Measurements from ENCODE around the gene IFI6. TPM values are rescaled to one million over a fixed set of nuclear protein-coding genes. Genes with fewer than 3 reads are reported as not detected.
"Not testable (repeated sequence)": the region's sequence is repeated elsewhere in the genome, so short reads cannot be mapped to it uniquely, and the experiment has no call there.

Gene IFI6
- total RNA-seq, 4 donors from 2014 or later: 1.2 to 28.1 (median 14.2) TPM

- Histone ChIP-seq H3K36me3 (no peaks in the 10 kb centered on the region), H3K4me3 (peak overlapping the region in 1 of 4 donors; percentile 51), H3K9me3 (no peaks in the 10 kb centered on the region), H3K4me1 (peaks cover 0 to 31% (median 19%) of the 10 kb centered on the region in 4 donors), H3K27me3 (peaks cover 31% of the 10 kb centered on the region), H3K27ac (peak overlapping the region; percentile 45 to 69 (median 60))
- in situ Hi-C loops (cut with MboI; ENCODE audit: low pct_ligation_motif_present in 1 of 4, low pct_unique_long_range_greater_than_20kb in 1 of 4, low sequenced_read_pairs in 3 of 4): no loop called here
- WGBS, 2 donors (ENCODE audit: low coverage in 1 of 2): 75% methylated on average over 5 of the region's 5 CpGs; no CpG with 5 or more reads in 1 of the 2 donors
- intact Hi-C loops (cut with DNase I; ENCODE audit: low total_unique reads): no loop called here
- no peak for DNase-seq
- TF ChIP-seq EP300 (IDR thresholded peaks at IDR 0.05; ENCODE audit: low read depth) (no peak), CTCF (IDR thresholded peaks at IDR 0.05) (no peak)
Observed at GRCh38 chr1:27633298-27633610, 38.7 kb downstream of the IFI6 start.

- Histone ChIP-seq H3K9me3 (no peaks in the 10 kb centered on the region), H3K36me3 (no peaks in the 10 kb centered on the region), H3K27ac (peak overlapping the region; percentile 45 to 69 (median 60)), H3K4me1 (peaks cover 0 to 31% (median 19%) of the 10 kb centered on the region in 4 donors), H3K27me3 (peaks cover 31% of the 10 kb centered on the region), H3K4me3 (no peak overlapping the region)
- in situ Hi-C loops (cut with MboI; ENCODE audit: low pct_ligation_motif_present in 1 of 4, low pct_unique_long_range_greater_than_20kb in 1 of 4, low sequenced_read_pairs in 3 of 4): no loop called here
- WGBS, 2 donors (ENCODE audit: low coverage in 1 of 2): 42% methylated on average over 14 of the region's 14 CpGs; no CpG with 5 or more reads in 1 of the 2 donors
- intact Hi-C loops (cut with DNase I; ENCODE audit: low total_unique reads): no loop called here
- no peak for TF ChIP-seq CTCF (IDR thresholded peaks at IDR 0.05)
- no peak for TF ChIP-seq POLR2A (IDR thresholded peaks at IDR 0.05)
- no peak for TF ChIP-seq POLR2AphosphoS5 (IDR thresholded peaks at IDR 0.05)
- no peak for TF ChIP-seq EP300 (IDR thresholded peaks at IDR 0.05; ENCODE audit: low read depth)
- no peak for DNase-seq
Observed at GRCh38 chr1:27632387-27633297, 39.4 kb downstream of the IFI6 start.

GRCh38 chr1:27630859-27631491, 41.0 kb downstream of the IFI6 start:
- Histone ChIP-seq H3K36me3 (no peaks in the 10 kb centered on the region), H3K9me3 (no peaks in the 10 kb centered on the region), H3K4me3 (no peak overlapping the region), H3K27me3 (peaks cover 31% of the 10 kb centered on the region), H3K27ac (peak overlapping the region; percentile 45 to 69 (median 60)), H3K4me1 (peaks cover 0 to 31% (median 19%) of the 10 kb centered on the region in 4 donors)
- no peak for DNase-seq
- in situ Hi-C loops (cut with MboI; ENCODE audit: low pct_ligation_motif_present in 1 of 4, low pct_unique_long_range_greater_than_20kb in 1 of 4, low sequenced_read_pairs in 3 of 4): no loop called here
- TF ChIP-seq EP300 (IDR thresholded peaks at IDR 0.05; ENCODE audit: low read depth) (no peak), POLR2A (IDR thresholded peaks at IDR 0.05) (no peak), CTCF (IDR thresholded peaks at IDR 0.05) (no peak), POLR2AphosphoS5 (IDR thresholded peaks at IDR 0.05) (no peak)
- intact Hi-C loops (cut with DNase I; ENCODE audit: low total_unique reads): no loop called here
- WGBS, 2 donors (ENCODE audit: low coverage in 1 of 2): 39 to 75% methylated on average over 2 to 5 of the region's 5 CpGs

GRCh38 chr1:27628712-27629111, 43.3 kb downstream of the IFI6 start:
- in situ Hi-C loops (cut with MboI; ENCODE audit: low pct_ligation_motif_present in 1 of 4, low pct_unique_long_range_greater_than_20kb in 1 of 4, low sequenced_read_pairs in 3 of 4): no loop called here
- no peak for TF ChIP-seq EP300 (IDR thresholded peaks at IDR 0.05; ENCODE audit: low read depth)
- no peak for TF ChIP-seq POLR2A (IDR thresholded peaks at IDR 0.05)
- TF ChIP-seq CTCF (IDR thresholded peaks at IDR 0.05): no peak
- TF ChIP-seq POLR2AphosphoS5 (IDR thresholded peaks at IDR 0.05): no peak
- no peak for DNase-seq
- H3K9me3 ChIP-seq: no peaks in the 10 kb centered on the region
- no peak overlapping the region for H3K4me3 ChIP-seq
- H3K36me3 ChIP-seq: no peaks in the 10 kb centered on the region
- peaks cover 0 to 18% (median 7%) of the 10 kb centered on the region in 4 donors for H3K4me1 ChIP-seq
- WGBS, 2 donors (ENCODE audit: low coverage in 1 of 2): 77% methylated on average over 3 of the region's 3 CpGs; no CpG with 5 or more reads in 1 of the 2 donors
- H3K27me3 ChIP-seq: peaks cover 9% of the 10 kb centered on the region
- H3K27ac ChIP-seq: peak overlapping the region in 1 of 4 donors; percentile 4
- intact Hi-C loops (cut with DNase I; ENCODE audit: low total_unique reads): no loop called here

DNA sequence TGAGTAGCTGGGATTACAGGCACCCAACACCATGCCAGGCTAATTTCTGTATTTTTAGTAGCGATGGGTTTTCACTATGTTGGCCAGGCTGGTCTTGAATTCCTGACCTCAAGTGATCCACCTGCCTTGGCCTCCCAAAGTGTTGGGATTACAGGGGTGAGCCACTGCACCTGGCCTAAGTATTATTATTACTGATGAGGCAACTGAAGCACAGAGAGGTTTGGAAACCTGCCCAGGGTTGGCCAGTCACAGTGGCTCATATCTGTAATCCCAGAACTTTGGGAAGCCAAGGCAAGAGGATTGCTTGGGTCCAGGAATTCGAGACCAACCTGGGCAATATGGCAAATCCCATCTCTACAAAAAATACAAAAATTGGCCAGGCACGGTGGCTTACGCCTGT, 44.3 kb downstream of the IFI6 start:
- H3K36me3 ChIP-seq; H3K4me3 ChIP-seq; in situ Hi-C loops (cut with MboI; ENCODE audit: low pct_ligation_motif_present in 1 of 4, low pct_unique_long_range_greater_than_20kb in 1 of 4, low sequenced_read_pairs in 3 of 4); H3K27me3 ChIP-seq; intact Hi-C loops (cut with DNase I; ENCODE audit: low total_unique reads); DNase-seq; H3K9me3 ChIP-seq; H3K27ac ChIP-seq: not testable (repeated sequence)
- peaks cover 0 to 11% (median 5%) of the 10 kb centered on the region in 4 donors for H3K4me1 ChIP-seq
- WGBS, 2 donors (ENCODE audit: low coverage in 1 of 2): 90 to 92% methylated on average over 3 to 4 of the region's 4 CpGs
